K562 (cell line): Measurements from ENCODE around the gene PLCB4. TPM values are rescaled to one million over a fixed set of nuclear protein-coding genes. Genes with fewer than 3 reads are reported as not detected.

ENCODE experiments used
- ATAC-seq: fragments of 200-7000 bp; cut with Tn5 transposase; 3 replicates; pipeline ENCODE4 v1.9.1; 2020; ENCODE audit warnings: moderate library complexity
- BruUV-seq: library from RNA; stranded (reverse); fragments of 400-500 nt; replicated peaks from 2 replicates; lab custom pipeline; 2021; lab: Mats Ljungman, UMichigan
- CTCF ChIA-PET: fragments of 300-600 bp; formaldehyde crosslinking; extraction: SDS; loops from one replicate; lab custom pipeline; 2021; ENCODE audit warnings: low intra/inter-chr PET ratio; lab: Yijun Ruan, JAX
- POLR2A ChIA-PET: fragments of 300-600, 350-650 bp; sonication (Branson Sonifier 250); formaldehyde crosslinking; extraction: SDS; loops from one replicate; lab custom pipeline; 2021; ENCODE audit warnings: antibody characterized with exemption, inconsistent platforms; lab: Yijun Ruan, JAX
- DNase-seq, 4 experiments: peaks; one replicate each; pipeline versions ENCODE4 v3.0.0 to v3.0.0-alpha.2; 2011 to 2018; ENCODE audit warnings: low spot score in 3 of 4, mixed read lengths in 3 of 4; ENCODE audit errors: extremely low read depth in 1 of 4
- FAIRE-seq: peaks from 2 replicates; lab custom pipeline; 2011; peaks lifted over from hg19 to GRCh38; lab: Jason Lieb, UNC
- H2AFZ ChIP-seq: 2 replicates; pipeline ENCODE4 v1.6.0; 2011; ENCODE audit warnings: low read depth, low read length, control low read depth, inconsistent platforms
- H3K27ac ChIP-seq: fragments of 200-600 bp; 3 replicates; pipeline ENCODE4 v1.8.0; 2011; ENCODE audit warnings: low read depth, mild to moderate bottlenecking, control low read depth, inconsistent platforms, low read length, moderate library complexity, mixed read lengths; ENCODE audit errors: extremely low read depth
- H3K27me3 ChIP-seq, 2 experiments: fragments of 300-600 bp in 1 of 2; 2 replicates in 1 of 2; 3 replicates in 1 of 2; pipeline versions ENCODE4 v1.6.0 to v1.8.0; 2011; ENCODE audit warnings: inconsistent platforms in 2 of 2, low read length in 2 of 2, mild to moderate bottlenecking in 1 of 2, mixed read lengths in 1 of 2, moderate library complexity in 1 of 2; ENCODE audit not compliant: control insufficient read depth in 2 of 2, insufficient read depth in 2 of 2
- H3K36me3 ChIP-seq: fragments of 300-600 bp; 3 replicates; pipeline ENCODE4 v1.8.0; 2011; ENCODE audit warnings: mild to moderate bottlenecking, low read length, inconsistent platforms; ENCODE audit not compliant: control insufficient read depth, insufficient read depth
- H3K4me1 ChIP-seq, 2 experiments: fragments of 200-600 bp in 1 of 2; replicated peaks in 1 of 2; 2 replicates in 1 of 2; 3 replicates in 1 of 2; pipeline versions ENCODE4 v1.5.1 to v1.8.0; 2011; ENCODE audit warnings: inconsistent platforms in 2 of 2, low read length in 2 of 2, mild to moderate bottlenecking in 1 of 2, mixed read lengths in 1 of 2, moderate library complexity in 1 of 2; ENCODE audit not compliant: control insufficient read depth in 2 of 2, insufficient read depth in 2 of 2
- H3K4me2 ChIP-seq: 2 replicates; pipeline ENCODE4 v1.6.1; 2011; ENCODE audit warnings: low read length, control low read depth, inconsistent platforms, mixed read lengths; ENCODE audit not compliant: insufficient read depth
- H3K4me3 ChIP-seq: fragments of 200-600 bp; sonication (generic), shearing (Covaris generic); 2 replicates; pipeline ENCODE4 v1.5.1; 2016; ENCODE audit warnings: control low read depth, inconsistent platforms
- H3K79me2 ChIP-seq: fragments of 200-600 bp; 3 replicates; pipeline ENCODE4 v1.8.0; 2011; ENCODE audit warnings: low read length, inconsistent platforms; ENCODE audit not compliant: control insufficient read depth, insufficient read depth
- H3K9ac ChIP-seq, 2 experiments: 2 replicates each; pipeline versions ENCODE4 v1.6.0 to v1.6.1; 2011; ENCODE audit warnings: low read depth in 2 of 2, low read length in 2 of 2, control low read depth in 1 of 2, inconsistent platforms in 1 of 2, mild to moderate bottlenecking in 1 of 2, mixed read lengths in 1 of 2; ENCODE audit not compliant: insufficient read depth in 1 of 2
- H3K9me1 ChIP-seq: one replicate; pipeline ENCODE4 v1.6.0; 2011; ENCODE audit warnings: inconsistent platforms, mild to moderate bottlenecking, low read length, moderate library complexity; ENCODE audit not compliant: control insufficient read depth, insufficient read depth
- H3K9me3 ChIP-seq: replicated peaks from 2 replicates; pipeline ENCODE4 v1.5.1; 2011; ENCODE audit warnings: low read depth, low read length, inconsistent platforms; ENCODE audit not compliant: control insufficient read depth, insufficient read depth
- H4K20me1 ChIP-seq: replicated peaks from 2 replicates; pipeline ENCODE4 v1.6.1; 2011; ENCODE audit warnings: low read length, inconsistent platforms, mixed read lengths; ENCODE audit not compliant: control insufficient read depth, insufficient read depth
- EHMT2 ChIP-seq: fragments of 450-650 bp; IDR thresholded peaks from 2 replicates; pipeline ENCODE4 v1.6.1; 2018; ENCODE audit warnings: antibody characterized with exemption
- HDAC6 ChIP-seq: IDR thresholded peaks from 2 replicates; pipeline ENCODE4 v1.6.1; 2012; ENCODE audit warnings: low read depth, mild to moderate bottlenecking, control low read depth, inconsistent platforms, low read length, moderate library complexity
- HNRNPK ChIP-seq: fragments of 200-400 bp; formaldehyde crosslinking; IDR thresholded peaks from one replicate; pipeline ENCODE4 v1.6.1; 2018; ENCODE audit warnings: mild to moderate bottlenecking, low read depth, low read length; ENCODE audit not compliant: poor library complexity, severe bottlenecking
- SNIP1 ChIP-seq: fragments of 450-650 bp; IDR thresholded peaks from 2 replicates; pipeline ENCODE4 v1.7.1; 2017; ENCODE audit warnings: low read depth, mild to moderate bottlenecking
- WGBS: fragments of 100-300 bp; shearing (Covaris generic); methylation state at CpG from one replicate; pipeline ENCODE4 v1.1.6; 2016; ENCODE audit warnings: low coverage, mixed read lengths; ENCODE audit not compliant: insufficient coverage; ENCODE audit errors: missing lambda C conversion rate; 5-methylcytosine and 5-hydroxymethylcytosine counted together
- in situ Hi-C: fragments of 300-500 bp; cut with MboI; formaldehyde crosslinking; loops from 4 replicates; pipeline ENCODE4 v1.15.0; 2018; ENCODE audit warnings: inconsistent platforms, mixed read lengths
- intact Hi-C: fragments of 100-400 bp; cut with micrococcal nuclease; formaldehyde crosslinking; loops from 2 replicates; pipeline ENCODE4 v1.14.2; 2022
- polyA plus RNA-seq, 8 experiments: library from polyadenylated mRNA; depleted of rRNA in 4 of 8; stranded (reverse) in 5 of 8; unstranded in 3 of 8; fragments of >200 nt; fragmentation: Nextera tagmentation in 2 of 8; fragmentation: Illumina TruSeq in 1 of 8; extraction: Ambion mirVana in 2 of 8; extraction: Trizol in 1 of 8; gene quantifications; 2 replicates each; pipeline versions ENCODE4 v1.2.1 to v1.2.3, GENCODE V29; 2011 to 2014; ENCODE audit warnings: inconsistent platforms in 1 of 8, missing spikeins in 1 of 8
- total RNA-seq, 7 experiments: library from RNA; depleted of rRNA in 6 of 7; stranded (reverse); fragments of >200 nt in 6 of 7; fragmentation: Illumina TruSeq in 2 of 7; extraction: Trizol in 2 of 7; gene quantifications; 2 replicates each; pipeline versions ENCODE4 v1.2.1 to v1.2.3, GENCODE V29; 2011 to 2021; ENCODE audit warnings: low replicate concordance in 1 of 7
- TF ChIP-seq, protein P1 (sequence below): IDR thresholded peaks from 2 replicates; pipeline ENCODE4 v1.6.1; 2011; ENCODE audit not compliant: insufficient read length; ENCODE audit errors: extremely low read depth
- TF ChIP-seq, protein P2 (sequence below): sonication (generic); formaldehyde crosslinking; IDR thresholded peaks from 2 replicates; pipeline ENCODE4 v1.8.0; 2022; ENCODE audit warnings: mild to moderate bottlenecking, missing genetic modification reagents, borderline replicate concordance

PLCB4 gene
- total and polyA plus RNA-seq, 9 of the 15 experiments (the other 6 are each of a cell fraction or from before 2014, with no cell fraction given) = 0.20 to 2.9 (median 0.52) TPM

DNA sequence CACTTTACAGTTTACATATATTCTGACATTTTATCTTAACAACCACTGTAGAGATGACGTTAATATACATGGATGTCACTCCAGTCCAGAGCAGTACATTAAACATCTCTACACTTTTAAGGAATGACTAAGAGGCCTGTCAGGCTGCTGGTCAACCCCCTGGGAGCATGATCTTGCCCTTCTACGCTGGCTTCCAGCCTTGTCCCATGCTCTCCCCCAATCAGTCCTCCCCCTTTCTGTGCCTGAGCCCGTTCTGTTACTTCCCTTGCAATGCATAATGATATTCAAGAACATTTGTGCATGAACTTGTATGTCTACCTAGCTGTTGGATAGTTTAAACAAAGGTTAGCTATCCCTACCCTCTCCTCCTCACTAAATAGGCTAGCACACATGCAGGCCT is 40.5 kb upstream of the PLCB4 start:
- TF ChIP-seq HNRNPK (no peak), EHMT2 (0 out of 2 replicates have a peak, but pooled peaks have one; percentile 55), HDAC6 (no peak)
- ChIA-PET POLR2A (no interaction called here), CTCF (no interaction called here)
- Histone ChIP-seq H2AFZ (no peak overlapping the region), H3K9me3 (no peaks in the 10 kb centered on the region), H3K27ac (no peak overlapping the region), H3K79me2 (no peaks in the 10 kb centered on the region), H3K9me1 (no peaks in the 10 kb centered on the region), H3K9ac (no peak overlapping the region), H4K20me1 (no peaks in the 10 kb centered on the region), H3K4me1 (no peaks in the 10 kb centered on the region; a peak in 1 of 5 replicates), H3K4me3 (no peak overlapping the region), H3K27me3 (no peaks in the 10 kb centered on the region), H3K4me2 (no peak overlapping the region), H3K36me3 (no peaks in the 10 kb centered on the region)
- no TSS peak for BruUV-seq
- in situ Hi-C loops (no loop called here), intact Hi-C loops (no loop called here)
- WGBS = 8% methylated on average over 3 of the region's 3 CpGs
- ATAC-seq (no peak), FAIRE-seq (no peak), DNase-seq (peak in 2 of 4 experiments; percentile 3 to 20)

DNA sequence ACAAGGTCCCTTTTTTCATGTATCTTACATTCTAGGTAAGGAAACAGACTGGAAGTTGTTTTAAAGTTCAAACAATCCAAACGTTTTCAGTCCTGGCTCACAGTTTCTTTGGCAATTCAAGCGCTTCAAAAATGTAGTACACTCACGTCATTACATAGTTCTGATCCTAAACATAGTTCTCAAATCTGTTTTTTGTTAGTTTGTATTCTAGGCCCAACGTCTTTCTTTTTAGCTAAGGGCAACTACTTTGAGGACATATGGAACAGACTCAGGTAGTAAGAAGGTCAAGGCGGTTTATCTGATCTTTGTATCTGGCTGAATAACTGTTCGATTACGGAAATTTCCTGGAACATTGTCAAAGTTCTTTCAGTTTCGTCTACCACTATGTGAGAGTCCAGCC is 36.9 kb upstream of the PLCB4 start:
- Histone ChIP-seq H3K79me2 (no peaks in the 10 kb centered on the region), H3K4me3 (no peak overlapping the region), H3K9ac (no peak overlapping the region), H2AFZ (no peak overlapping the region), H4K20me1 (no peaks in the 10 kb centered on the region), H3K4me2 (no peak overlapping the region), H3K4me1 (no peaks in the 10 kb centered on the region), H3K9me3 (no peaks in the 10 kb centered on the region), H3K27ac (no peak overlapping the region), H3K36me3 (no peaks in the 10 kb centered on the region), H3K9me1 (no peaks in the 10 kb centered on the region), H3K27me3 (no peaks in the 10 kb centered on the region)
- POLR2A ChIA-PET = no interaction called here
- 23% methylated on average over 8 of the region's 8 CpGs for WGBS
- no TSS peak for BruUV-seq
- FAIRE-seq (no peak), ATAC-seq (no peak), DNase-seq (no peak)
- in situ Hi-C loops (no loop called here), intact Hi-C loops (no loop called here)
- CTCF ChIA-PET = no interaction called here
- TF ChIP-seq, protein P1, sequence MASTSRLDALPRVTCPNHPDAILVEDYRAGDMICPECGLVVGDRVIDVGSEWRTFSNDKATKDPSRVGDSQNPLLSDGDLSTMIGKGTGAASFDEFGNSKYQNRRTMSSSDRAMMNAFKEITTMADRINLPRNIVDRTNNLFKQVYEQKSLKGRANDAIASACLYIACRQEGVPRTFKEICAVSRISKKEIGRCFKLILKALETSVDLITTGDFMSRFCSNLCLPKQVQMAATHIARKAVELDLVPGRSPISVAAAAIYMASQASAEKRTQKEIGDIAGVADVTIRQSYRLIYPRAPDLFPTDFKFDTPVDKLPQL = no peak
- TF ChIP-seq, protein P2, sequence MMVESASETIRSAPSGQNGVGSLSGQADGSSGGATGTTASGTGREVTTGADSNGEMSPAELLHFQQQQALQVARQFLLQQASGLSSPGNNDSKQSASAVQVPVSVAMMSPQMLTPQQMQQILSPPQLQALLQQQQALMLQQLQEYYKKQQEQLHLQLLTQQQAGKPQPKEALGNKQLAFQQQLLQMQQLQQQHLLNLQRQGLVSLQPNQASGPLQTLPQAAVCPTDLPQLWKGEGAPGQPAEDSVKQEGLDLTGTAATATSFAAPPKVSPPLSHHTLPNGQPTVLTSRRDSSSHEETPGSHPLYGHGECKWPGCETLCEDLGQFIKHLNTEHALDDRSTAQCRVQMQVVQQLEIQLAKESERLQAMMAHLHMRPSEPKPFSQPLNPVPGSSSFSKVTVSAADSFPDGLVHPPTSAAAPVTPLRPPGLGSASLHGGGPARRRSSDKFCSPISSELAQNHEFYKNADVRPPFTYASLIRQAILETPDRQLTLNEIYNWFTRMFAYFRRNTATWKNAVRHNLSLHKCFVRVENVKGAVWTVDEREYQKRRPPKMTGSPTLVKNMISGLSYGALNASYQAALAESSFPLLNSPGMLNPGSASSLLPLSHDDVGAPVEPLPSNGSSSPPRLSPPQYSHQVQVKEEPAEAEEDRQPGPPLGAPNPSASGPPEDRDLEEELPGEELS = no peak
- no peak for TF ChIP-seq SNIP1
